Mammary epithelial cell (primary cell): ENCODE data around the gene DAB2IP.

Experiments
- EZH2 ChIP-seq: IDR thresholded peaks from 2 replicates; pipeline ENCODE4 v1.6.1; 2012; ENCODE audit warnings: low read length, inconsistent platforms, borderline replicate concordance
- TF ChIP-seq, protein P1 (sequence below), 2 donors: IDR thresholded peaks in 1 of 2; conservative IDR thresholded peaks in 1 of 2; 2 replicates each; pipeline ENCODE4 v1.5.1; 2011 to 2012; ENCODE audit warnings: inconsistent platforms in 2 of 2, low read length in 2 of 2, mild to moderate bottlenecking in 2 of 2, control low read depth in 1 of 2, low read depth in 1 of 2; ENCODE audit not compliant: insufficient read depth in 1 of 2; ENCODE audit errors: extremely low read depth in 1 of 2

DNA sequence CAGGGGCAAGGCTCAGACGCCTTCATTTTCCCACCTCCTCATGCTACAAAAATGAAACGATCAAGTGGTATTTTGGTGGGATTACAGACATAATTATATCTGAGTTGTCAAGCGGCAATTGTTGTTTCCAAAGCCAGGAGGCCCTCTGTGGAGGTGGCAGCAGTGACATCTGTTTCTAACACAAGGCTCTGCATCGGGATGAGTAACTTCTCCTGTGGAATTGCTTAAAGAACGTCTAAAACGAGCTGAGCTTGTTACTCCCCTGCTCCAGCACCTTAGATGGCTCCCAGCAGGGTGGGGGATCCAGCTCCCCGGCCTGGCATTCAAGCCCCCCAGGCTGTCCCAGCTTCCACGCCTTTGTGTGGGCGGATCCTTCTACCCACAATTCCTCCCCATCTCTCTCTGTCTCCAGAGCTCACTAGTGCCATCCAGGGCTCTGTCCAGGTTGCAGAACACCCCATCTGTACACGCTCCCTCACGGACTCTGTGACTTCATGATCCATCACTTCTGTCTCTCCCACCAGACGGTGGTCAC lies 36.8 kb downstream of the DAB2IP start:
- TF ChIP-seq, protein P1, sequence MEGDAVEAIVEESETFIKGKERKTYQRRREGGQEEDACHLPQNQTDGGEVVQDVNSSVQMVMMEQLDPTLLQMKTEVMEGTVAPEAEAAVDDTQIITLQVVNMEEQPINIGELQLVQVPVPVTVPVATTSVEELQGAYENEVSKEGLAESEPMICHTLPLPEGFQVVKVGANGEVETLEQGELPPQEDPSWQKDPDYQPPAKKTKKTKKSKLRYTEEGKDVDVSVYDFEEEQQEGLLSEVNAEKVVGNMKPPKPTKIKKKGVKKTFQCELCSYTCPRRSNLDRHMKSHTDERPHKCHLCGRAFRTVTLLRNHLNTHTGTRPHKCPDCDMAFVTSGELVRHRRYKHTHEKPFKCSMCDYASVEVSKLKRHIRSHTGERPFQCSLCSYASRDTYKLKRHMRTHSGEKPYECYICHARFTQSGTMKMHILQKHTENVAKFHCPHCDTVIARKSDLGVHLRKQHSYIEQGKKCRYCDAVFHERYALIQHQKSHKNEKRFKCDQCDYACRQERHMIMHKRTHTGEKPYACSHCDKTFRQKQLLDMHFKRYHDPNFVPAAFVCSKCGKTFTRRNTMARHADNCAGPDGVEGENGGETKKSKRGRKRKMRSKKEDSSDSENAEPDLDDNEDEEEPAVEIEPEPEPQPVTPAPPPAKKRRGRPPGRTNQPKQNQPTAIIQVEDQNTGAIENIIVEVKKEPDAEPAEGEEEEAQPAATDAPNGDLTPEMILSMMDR (conservative IDR thresholded peaks at IDR 0.05 in 1 of 2, IDR thresholded peaks at IDR 0.05 in 1 of 2; ENCODE audit: extremely low read depth in 1 of 2, insufficient read depth in 1 of 2, low read depth in 1 of 2, low read length in 2 of 2) = peak in 1 of 2 donors; percentile 4
- no peak for TF ChIP-seq EZH2
